ENCODE measurements around the gene KLC1.

KLC1 gene

DNA sequence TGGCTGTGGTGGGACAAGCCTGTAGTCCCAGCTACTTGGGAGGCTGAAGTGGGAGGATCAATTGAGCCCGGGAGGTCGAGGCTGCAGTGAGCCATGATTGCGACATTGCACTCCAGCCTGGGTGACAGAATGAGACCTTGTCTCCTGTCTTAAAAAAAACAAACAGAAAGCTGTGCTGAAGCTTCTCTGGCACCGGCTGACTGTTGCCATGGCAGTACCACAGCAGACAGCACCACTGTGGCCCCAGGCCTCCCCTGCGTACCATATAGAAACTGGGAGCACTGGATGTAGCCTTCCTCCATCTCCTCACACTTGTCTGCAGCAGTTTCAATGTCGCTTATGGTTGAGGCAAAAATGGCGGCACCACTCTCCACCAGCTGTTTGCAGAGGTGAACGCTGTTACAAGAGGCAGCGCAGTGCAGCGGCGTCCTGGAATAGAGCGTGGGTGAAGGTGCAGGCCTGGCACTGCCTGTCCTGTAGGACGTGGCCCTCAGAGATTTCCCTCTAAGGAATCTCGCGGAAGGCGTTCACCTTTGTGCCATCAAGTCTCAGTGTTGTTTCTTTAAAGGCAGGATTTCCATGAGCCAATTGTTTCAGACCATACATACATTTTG is 108.5 kb downstream of the KLC1 start:
- Histone ChIP-seq H3K27me3 (no peaks in the 10 kb centered on the region), H3K9ac (no peak overlapping the region), H3K27ac (no peak overlapping the region), H4K20me1 (no peaks in the 10 kb centered on the region), H3K9me3 (no peaks in the 10 kb centered on the region), H3K36me3 (peaks cover 63% of the 10 kb centered on the region), H3K4me1 (peaks cover 19% of the 10 kb centered on the region), H3K4me2 (no peak overlapping the region), H3K4me3 (no peak overlapping the region)
- TF ChIP-seq Cebpa-rat (IDR thresholded peaks at IDR 0.05) = no peak

DNA sequence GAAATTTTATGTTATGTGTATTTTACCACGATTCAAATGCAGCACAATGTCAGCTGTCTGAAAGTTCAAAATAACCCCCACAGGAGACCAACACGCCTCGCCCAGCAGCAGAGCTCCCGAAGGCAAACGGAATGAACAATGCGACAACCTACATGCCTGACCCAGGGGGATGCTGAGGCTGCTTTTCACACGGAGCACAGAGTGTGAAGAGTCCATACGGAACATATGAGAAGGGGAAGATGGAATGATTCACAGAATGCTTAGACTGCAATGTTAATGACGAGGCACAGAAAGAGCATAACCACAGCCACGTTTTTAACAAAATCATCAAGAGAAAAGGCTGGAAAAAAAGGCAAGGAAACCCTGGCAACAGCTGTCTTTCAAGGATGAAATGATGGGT is 109.2 kb downstream of the KLC1 start:
- Histone ChIP-seq H3K4me1 (peaks cover 25% of the 10 kb centered on the region), H3K9ac (no peak overlapping the region), H3K36me3 (peaks cover 56% of the 10 kb centered on the region), H3K4me2 (no peak overlapping the region), H3K9me3 (no peaks in the 10 kb centered on the region), H3K27me3 (no peaks in the 10 kb centered on the region), H3K27ac (no peak overlapping the region), H4K20me1 (no peaks in the 10 kb centered on the region), H3K4me3 (no peak overlapping the region)
- TF ChIP-seq Cebpa-rat (IDR thresholded peaks at IDR 0.05) = no peak

DNA sequence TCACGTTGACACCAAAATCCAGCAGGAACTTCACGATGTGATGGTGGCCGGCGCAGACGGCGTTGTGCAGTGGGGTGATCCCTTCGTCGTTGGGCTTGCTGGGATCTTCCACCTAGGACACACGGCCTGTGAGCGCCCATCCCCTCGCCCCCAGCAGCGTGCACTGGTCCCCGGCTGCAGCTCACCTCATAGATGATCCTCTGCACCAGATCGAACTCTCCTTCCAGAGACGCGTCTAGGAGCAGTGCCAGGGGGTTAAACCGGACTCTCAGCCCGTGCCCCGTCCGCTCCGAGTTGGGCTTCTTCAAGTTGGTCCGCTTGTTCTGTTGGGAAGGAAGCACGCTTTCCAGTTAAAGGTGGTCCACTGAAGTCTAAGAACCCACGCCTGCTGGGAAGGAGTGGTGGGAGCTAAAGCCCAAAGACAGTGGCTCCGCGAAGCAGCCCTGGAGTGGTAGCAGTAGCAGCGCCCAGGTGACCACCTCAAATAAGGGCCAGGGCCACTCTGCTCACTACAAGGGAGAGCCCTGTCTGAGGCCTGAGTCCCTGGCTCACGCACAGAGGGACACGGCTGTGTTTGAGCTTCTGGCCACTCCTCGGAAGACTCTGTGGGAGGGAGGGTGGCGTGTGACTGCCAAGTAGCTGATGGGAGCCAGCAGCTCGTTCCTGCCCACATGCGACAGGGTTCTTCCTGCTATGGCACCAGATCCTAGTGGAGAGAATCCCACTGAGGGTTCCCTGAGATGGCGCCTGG is 109.9 kb downstream of the KLC1 start:
- no peaks in the 10 kb centered on the region for H4K20me1 ChIP-seq
- no peak for TF ChIP-seq Cebpa-rat (IDR thresholded peaks at IDR 0.05)
- H3K36me3 ChIP-seq = peaks cover 49% of the 10 kb centered on the region
- no peaks in the 10 kb centered on the region for H3K27me3 ChIP-seq
- H3K9ac ChIP-seq = no peak overlapping the region
- H3K27ac ChIP-seq = no peak overlapping the region
- no peaks in the 10 kb centered on the region for H3K9me3 ChIP-seq
- no peak overlapping the region for H3K4me3 ChIP-seq
- peaks cover 33% of the 10 kb centered on the region for H3K4me1 ChIP-seq
- no peak overlapping the region for H3K4me2 ChIP-seq

DNA sequence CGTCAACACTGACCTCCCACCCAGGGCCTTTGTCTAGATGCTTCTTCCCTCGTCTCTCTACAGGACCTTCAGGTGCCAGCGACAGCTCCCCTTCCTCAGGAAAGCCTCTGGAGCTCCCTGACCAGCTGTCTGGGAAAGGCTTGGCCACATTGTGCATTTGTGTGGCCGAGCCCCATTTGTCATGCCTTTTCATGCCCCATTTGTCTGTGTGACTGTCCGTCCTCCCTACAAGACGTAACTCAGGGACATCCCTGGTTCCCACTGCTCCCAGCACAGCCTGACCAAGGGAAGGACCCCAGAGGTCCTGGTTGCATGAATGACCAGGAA is 110.4 kb downstream of the KLC1 start:
- H3K4me2 ChIP-seq = no peak overlapping the region
- H3K4me3 ChIP-seq = no peak overlapping the region
- peaks cover 45% of the 10 kb centered on the region for H3K36me3 ChIP-seq
- H4K20me1 ChIP-seq = no peaks in the 10 kb centered on the region
- no peaks in the 10 kb centered on the region for H3K27me3 ChIP-seq
- H3K4me1 ChIP-seq = peaks cover 38% of the 10 kb centered on the region
- H3K9ac ChIP-seq = no peak overlapping the region
- no peak overlapping the region for H3K27ac ChIP-seq
- TF ChIP-seq Cebpa-rat (IDR thresholded peaks at IDR 0.05) = no peak
- H3K9me3 ChIP-seq = no peaks in the 10 kb centered on the region

DNA sequence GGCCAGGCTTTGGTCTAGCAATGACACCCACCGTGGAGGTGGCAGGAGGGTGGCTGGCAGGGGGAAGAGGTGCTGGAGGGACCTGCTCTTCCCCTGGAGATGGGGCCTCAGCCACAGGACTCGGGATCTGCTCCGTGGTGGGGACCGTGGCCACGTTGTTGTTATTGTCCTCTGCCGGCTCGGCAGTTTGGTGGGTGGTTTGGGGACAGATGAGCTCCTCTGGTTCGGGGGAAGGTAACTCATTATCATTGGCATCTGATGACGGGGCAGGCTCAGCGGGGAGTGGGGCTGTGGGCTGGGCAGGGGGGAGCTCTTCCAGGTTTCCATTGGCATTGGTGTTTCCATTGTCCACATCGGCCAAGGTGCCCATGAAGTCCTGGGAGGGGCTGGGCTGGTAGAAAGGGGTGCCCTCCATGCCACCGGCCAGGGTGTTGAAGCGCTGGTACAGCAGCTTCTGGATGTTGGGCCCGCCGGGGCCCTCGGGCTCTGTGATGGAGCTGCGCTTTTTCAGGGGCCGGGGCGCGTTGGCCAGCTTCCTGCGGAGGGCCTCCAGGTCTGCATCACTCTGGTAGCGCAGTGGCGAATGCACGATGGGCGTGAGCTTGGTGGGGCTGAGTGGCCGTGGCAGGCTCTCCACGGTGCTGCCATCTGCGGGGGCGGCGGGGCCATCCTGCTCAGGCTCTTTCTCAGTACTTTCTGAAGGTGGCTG is 110.9 kb downstream of the KLC1 start:
- no peaks in the 10 kb centered on the region for H4K20me1 ChIP-seq
- peaks cover 39% of the 10 kb centered on the region for H3K36me3 ChIP-seq
- no peak overlapping the region for H3K9ac ChIP-seq
- no peaks in the 10 kb centered on the region for H3K27me3 ChIP-seq
- H3K27ac ChIP-seq = no peak overlapping the region
- no peak for TF ChIP-seq Cebpa-rat (IDR thresholded peaks at IDR 0.05)
- H3K9me3 ChIP-seq = no peaks in the 10 kb centered on the region
- H3K4me3 ChIP-seq = no peak overlapping the region
- H3K4me2 ChIP-seq = no peak overlapping the region
- peaks cover 43% of the 10 kb centered on the region for H3K4me1 ChIP-seq

DNA sequence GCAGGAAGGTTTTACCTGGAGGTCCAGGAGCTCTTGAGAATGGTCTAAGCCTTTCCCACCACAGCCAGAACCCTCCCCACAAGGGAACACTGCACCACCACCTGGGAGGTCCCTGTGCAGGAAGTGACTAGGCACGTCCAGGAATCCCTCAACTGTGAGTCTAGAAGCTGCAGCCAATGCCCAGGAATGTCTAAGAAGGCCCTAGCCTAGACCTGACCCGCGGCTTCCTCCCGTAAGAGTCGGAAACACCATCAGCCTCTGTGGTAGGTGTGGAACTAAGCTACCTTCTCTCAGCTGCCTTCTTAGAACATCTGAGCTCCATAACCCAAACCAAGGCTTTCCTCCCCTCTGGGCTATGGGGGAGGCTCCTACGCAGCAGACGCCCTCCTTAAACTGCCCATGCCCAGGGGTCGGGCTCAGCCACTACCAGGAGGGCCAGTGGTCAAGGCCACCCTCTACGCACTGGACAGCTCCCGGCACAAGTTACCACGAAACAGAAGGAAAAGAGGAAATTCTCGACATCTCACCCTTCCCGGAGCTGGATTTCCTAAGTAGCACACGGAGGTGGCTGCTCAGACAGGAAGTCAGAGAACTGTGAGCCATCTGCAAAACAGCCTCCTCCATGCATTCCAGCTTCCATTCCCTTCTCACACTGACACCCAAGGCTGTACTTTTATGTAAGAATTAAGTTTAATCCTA is 112.1 kb downstream of the KLC1 start:
- Histone ChIP-seq H3K4me3 (no peak overlapping the region), H3K9me3 (no peaks in the 10 kb centered on the region), H3K27ac (peak overlapping the region; percentile 25), H3K9ac (no peak overlapping the region), H3K4me1 (peaks cover 48% of the 10 kb centered on the region), H4K20me1 (no peaks in the 10 kb centered on the region), H3K27me3 (no peaks in the 10 kb centered on the region), H3K36me3 (peaks cover 28% of the 10 kb centered on the region; the same call in 1 of the 2 replicates), H3K4me2 (no peak overlapping the region)
- no peak for TF ChIP-seq Cebpa-rat (IDR thresholded peaks at IDR 0.05)

DNA sequence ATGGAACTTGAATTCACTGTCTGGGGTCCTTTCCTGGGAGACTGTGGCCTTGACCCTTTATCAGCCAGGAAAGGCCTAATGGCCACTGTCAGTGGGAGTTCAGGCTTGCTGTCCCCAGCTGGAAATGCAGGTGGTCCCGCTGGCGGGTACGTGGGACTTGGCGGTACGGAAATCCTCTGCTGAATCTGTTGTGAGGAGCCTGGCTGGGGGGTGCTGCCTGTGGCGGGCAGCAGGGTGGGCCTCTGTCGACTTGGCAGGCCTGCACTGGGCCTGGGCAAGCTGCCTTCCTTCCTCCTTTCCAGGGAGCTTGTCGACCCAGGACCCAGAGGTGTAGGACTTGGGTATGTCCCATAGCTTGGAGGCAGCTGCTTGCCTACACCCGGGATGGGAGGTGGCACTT is 112.9 kb downstream of the KLC1 start:
- H3K4me3 ChIP-seq = no peak overlapping the region
- no peaks in the 10 kb centered on the region for H3K9me3 ChIP-seq
- H3K4me1 ChIP-seq = peaks cover 48% of the 10 kb centered on the region
- no peaks in the 10 kb centered on the region for H3K27me3 ChIP-seq
- H3K36me3 ChIP-seq = peaks cover 21% of the 10 kb centered on the region; the same call in 1 of the 2 replicates
- H3K4me2 ChIP-seq = peak overlapping the region; percentile 38
- H4K20me1 ChIP-seq = no peaks in the 10 kb centered on the region
- H3K27ac ChIP-seq = peak overlapping the region; percentile 25
- no peak overlapping the region for H3K9ac ChIP-seq
- TF ChIP-seq Cebpa-rat (IDR thresholded peaks at IDR 0.05) = no peak

DNA sequence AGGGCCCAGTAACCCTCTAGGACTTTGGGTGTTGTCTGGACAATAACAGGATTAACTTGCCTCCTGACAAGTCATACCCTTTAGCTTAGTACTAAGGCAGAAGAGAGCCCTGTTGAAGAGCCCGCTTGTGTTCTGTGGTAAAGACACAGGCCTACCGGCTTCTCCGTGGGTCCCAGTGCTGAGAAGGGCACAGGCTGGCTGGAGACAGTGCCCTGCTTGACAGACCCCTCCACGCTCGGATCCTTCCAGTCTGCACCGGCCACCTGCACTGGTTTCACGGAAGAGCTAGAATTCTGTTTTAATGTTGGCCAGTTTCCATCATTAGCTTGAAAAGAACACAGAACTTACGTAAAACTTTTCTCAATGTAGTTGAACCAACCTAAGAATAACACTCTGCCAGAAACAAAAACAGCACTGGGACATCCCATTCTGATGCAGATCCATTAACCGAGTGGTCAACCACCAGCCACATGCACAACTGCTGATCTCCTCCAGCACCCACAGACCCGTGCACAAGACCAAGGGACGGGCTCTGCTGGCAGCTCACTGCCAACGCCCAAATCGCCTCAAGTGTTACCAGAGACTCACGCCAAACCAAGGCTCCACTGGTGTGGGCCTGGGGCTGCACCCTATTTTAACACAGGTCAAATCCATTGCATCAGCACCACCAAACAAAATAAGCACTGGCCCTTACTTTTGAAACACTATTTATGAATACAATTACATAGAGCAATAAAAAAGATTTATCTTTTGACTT is 113.7 kb downstream of the KLC1 start:
- Histone ChIP-seq H3K4me3 (no peak overlapping the region), H3K27me3 (no peaks in the 10 kb centered on the region), H3K27ac (peak overlapping the region; percentile 25; the same call in 1 of the 2 replicates), H3K4me1 (peaks cover 48% of the 10 kb centered on the region), H3K9me3 (no peaks in the 10 kb centered on the region), H3K4me2 (peak overlapping the region; percentile 38), H3K36me3 (peaks cover 15% of the 10 kb centered on the region; the same call in 1 of the 2 replicates), H3K9ac (no peak overlapping the region), H4K20me1 (no peaks in the 10 kb centered on the region)
- TF ChIP-seq Cebpa-rat (IDR thresholded peaks at IDR 0.05) = no peak

DNA sequence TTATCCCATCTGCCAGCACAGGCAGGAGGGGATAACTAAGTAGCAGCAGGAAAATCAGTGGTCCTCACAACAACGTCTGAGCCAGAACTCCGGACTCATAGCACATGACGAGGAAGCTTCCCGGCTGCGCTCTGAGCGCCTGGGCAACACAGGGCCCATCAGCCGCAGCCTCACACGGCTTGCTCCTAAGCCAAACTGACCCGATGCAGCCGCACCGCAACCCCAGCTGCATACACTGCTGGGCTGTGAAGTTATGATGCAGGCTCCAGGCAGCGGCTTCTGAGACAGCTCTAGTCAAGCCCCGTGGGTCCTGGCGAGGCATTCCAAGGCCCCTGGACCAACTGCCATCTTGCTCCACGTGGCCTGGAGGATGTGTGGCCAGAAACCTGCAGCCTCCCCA is 114.7 kb downstream of the KLC1 start:
- no peak for TF ChIP-seq Cebpa-rat (IDR thresholded peaks at IDR 0.05)
- Histone ChIP-seq H3K9me3 (no peaks in the 10 kb centered on the region), H3K4me3 (no peak overlapping the region), H4K20me1 (no peaks in the 10 kb centered on the region), H3K36me3 (peaks cover 11% of the 10 kb centered on the region; the same call in 1 of the 2 replicates), H3K27ac (peak overlapping the region; percentile 58), H3K4me2 (peak overlapping the region; percentile 64), H3K27me3 (no peaks in the 10 kb centered on the region), H3K4me1 (peaks cover 55% of the 10 kb centered on the region), H3K9ac (peak overlapping the region; percentile 17; the same call in 1 of the 2 replicates)

Data from BLaER1 (cell line).